Measurements from ENCODE around the gene KIF1B. TPM values are rescaled to one million over a fixed set of nuclear protein-coding genes. Genes with fewer than 3 reads are reported as not detected.

KIF1B gene
- total RNA-seq, 1 experiment from 2014 or later = 57.7 TPM

- Histone ChIP-seq H3K56ac (ENCODE audit: insufficient read length, low read depth, low read length) (no peak overlapping the region), H4K20me1 (ENCODE audit: control insufficient read depth, insufficient read depth, insufficient read length) (no peaks in the 10 kb centered on the region), H3K79me2 (ENCODE audit: insufficient read depth, low read length) (peaks cover 18% of the 10 kb centered on the region), H3K4me2 (ENCODE audit: insufficient read depth, insufficient read length, low read length) (no peak overlapping the region), H3K23ac (ENCODE audit: insufficient read length, low read depth, low read length) (no peak overlapping the region), H2BK20ac (ENCODE audit: low read depth, low read length, poor library complexity, severe bottlenecking) (no peak overlapping the region), H4K91ac (ENCODE audit: insufficient read length, low read depth, low read length) (no peak overlapping the region), H3T11ph (ENCODE audit: low read length) (no peak overlapping the region), H3K27me3 (ENCODE audit: insufficient read depth, low read length) (no peaks in the 10 kb centered on the region), H3K18ac (ENCODE audit: insufficient read length, low read depth, low read length) (no peak overlapping the region), H2BK120ac (ENCODE audit: low read depth, low read length, poor library complexity, severe bottlenecking) (no peak overlapping the region), H2AK5ac (ENCODE audit: insufficient read length, low read length) (no peak overlapping the region), H4K5ac (ENCODE audit: insufficient read length, low read depth, low read length) (no peak overlapping the region), H2AFZ (ENCODE audit: low read length) (no peak overlapping the region), H3K9me3 (ENCODE audit: control insufficient read depth, low read depth, low read length) (no peaks in the 10 kb centered on the region), H3K79me1 (ENCODE audit: insufficient read depth, low read depth, low read length, poor library complexity, severe bottlenecking) (no peaks in the 10 kb centered on the region), H2BK12ac (ENCODE audit: insufficient read length, low read depth, low read length) (no peak overlapping the region), H3K4ac (ENCODE audit: low read depth, low read length) (no peak overlapping the region), H3K9ac (ENCODE audit: extremely low read depth, insufficient read length, low read length) (no peak overlapping the region), H2BK5ac (ENCODE audit: insufficient read length, low read length) (no peak overlapping the region), H4K8ac (replicated peaks; ENCODE audit: insufficient read length, low read depth, low read length) (no peak overlapping the region), H3K4me1 (ENCODE audit: insufficient read depth, low read length) (no peaks in the 10 kb centered on the region; the same call in 1 of the 2 replicates), H2BK15ac (ENCODE audit: low read depth, low read length) (no peak overlapping the region), H3K14ac (ENCODE audit: insufficient read depth, low read length) (no peak overlapping the region), H3K27ac (ENCODE audit: insufficient read length, low read depth, low read length) (no peak overlapping the region), H3K23me2 (ENCODE audit: insufficient read length, low read depth, low read length, poor library complexity, severe bottlenecking) (peaks cover 10% of the 10 kb centered on the region)
- no peak for TF ChIP-seq CTCF (conservative IDR thresholded peaks at IDR 0.05)
- H3K4me1 Mint-ChIP-seq = peaks cover 18 to 25% of the 10 kb centered on the region in 2 experiments
- H3K9me3 Mint-ChIP-seq = no peaks in the 10 kb centered on the region
- no peak for DNase-seq
- no peaks in the 10 kb centered on the region for H3K27me3 Mint-ChIP-seq (ENCODE audit: low read depth)
- no peak overlapping the region for H3K4me3 Mint-ChIP-seq
- no peaks in the 10 kb centered on the region; a peak in 1 of 7 replicates for H3K36me3 Mint-ChIP-seq (ENCODE audit: insufficient read depth in 1 of 3, low read depth in 3 of 3)
- no peak overlapping the region for H3K27ac Mint-ChIP-seq
- WGBS (ENCODE audit: extremely low coverage, insufficient read length, low lambda C conversion rate) = no CpG with 5 or more reads among the region's 11 CpGs
Observed at GRCh38 chr1:10208537-10208936, 1.8 kb upstream of the KIF1B start.
